K562 (cell line): ENCODE results near the gene FRMD4A.

Source experiments
- CHD2 ChIP-seq: IDR thresholded peaks from 2 replicates; pipeline ENCODE4 v1.6.1; 2011; ENCODE audit warnings: low read depth, low read length
- CTCF ChIP-seq, 3 experiments: IDR thresholded peaks in 2 of 3; conservative IDR thresholded peaks in 1 of 3; 2 replicates each; pipeline ENCODE4 v1.5.1; 2011 to 2012; ENCODE audit warnings: low read length in 3 of 3, mild to moderate bottlenecking in 3 of 3, control low read depth in 2 of 3, improper control_type of control experiment in 1 of 3, inconsistent platforms in 1 of 3, low read depth in 1 of 3, mixed read lengths in 1 of 3, moderate library complexity in 1 of 3; ENCODE audit not compliant: insufficient read depth in 2 of 3
- LARP7 ChIP-seq: fragments of 450-650 bp; IDR thresholded peaks from 2 replicates; pipeline ENCODE4 v1.6.1; 2016
- POLR2AphosphoS5 ChIP-seq: IDR thresholded peaks from 2 replicates; pipeline ENCODE4 v1.6.1; 2011; ENCODE audit warnings: mild to moderate bottlenecking, low read depth, low read length, moderate library complexity; ENCODE audit not compliant: control insufficient read depth, insufficient read depth
- U2AF1 ChIP-seq: fragments of 200-400 bp; formaldehyde crosslinking; optimal IDR thresholded peaks from 2 replicates; pipeline ENCODE3; 2017; ENCODE audit warnings: mild to moderate bottlenecking, low read depth, low read length, moderate library complexity
- ZNF274 ChIP-seq: IDR thresholded peaks from 2 replicates; pipeline ENCODE4 v1.6.1; 2011; ENCODE audit warnings: low read depth, mild to moderate bottlenecking, low read length, moderate library complexity, borderline replicate concordance
- TF ChIP-seq, protein P1 (sequence below): fragments of 450-650 bp; conservative IDR thresholded peaks from 2 replicates; pipeline ENCODE4 v1.6.1; 2016; ENCODE audit warnings: missing genetic modification characterization, low read depth, mild to moderate bottlenecking, control low read depth, missing compliant biosample characterization

DNA sequence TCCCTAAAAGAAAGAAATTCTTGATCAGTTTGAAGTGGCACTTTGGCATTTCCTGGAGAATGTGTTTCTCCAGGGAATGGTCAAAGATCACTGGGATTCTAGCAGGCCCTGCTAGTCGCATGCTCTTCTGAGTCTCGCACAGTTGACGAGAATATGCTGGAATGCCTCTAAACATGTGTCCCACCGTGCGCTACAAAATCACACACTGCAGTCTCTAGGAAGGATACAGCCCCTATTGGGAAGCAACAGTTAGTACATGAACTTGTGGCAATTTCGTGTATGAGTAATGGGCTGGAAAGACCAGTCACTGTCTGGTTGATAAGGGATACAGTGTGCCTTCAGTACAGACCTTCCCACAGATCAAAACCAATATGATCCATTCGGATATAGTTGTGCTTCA, 486.1 kb downstream of the FRMD4A start:
- TF ChIP-seq POLR2AphosphoS5 (no peak), ZNF274 (no peak), LARP7 (no peak), CTCF (IDR thresholded peaks at IDR 0.05 in 2 of 3, conservative IDR thresholded peaks at IDR 0.05 in 1 of 3; ENCODE audit: insufficient read depth in 2 of 3, low read depth in 1 of 3, low read length in 3 of 3) (no peak), U2AF1 (no peak), CHD2 (no peak)
- TF ChIP-seq, protein P1, sequence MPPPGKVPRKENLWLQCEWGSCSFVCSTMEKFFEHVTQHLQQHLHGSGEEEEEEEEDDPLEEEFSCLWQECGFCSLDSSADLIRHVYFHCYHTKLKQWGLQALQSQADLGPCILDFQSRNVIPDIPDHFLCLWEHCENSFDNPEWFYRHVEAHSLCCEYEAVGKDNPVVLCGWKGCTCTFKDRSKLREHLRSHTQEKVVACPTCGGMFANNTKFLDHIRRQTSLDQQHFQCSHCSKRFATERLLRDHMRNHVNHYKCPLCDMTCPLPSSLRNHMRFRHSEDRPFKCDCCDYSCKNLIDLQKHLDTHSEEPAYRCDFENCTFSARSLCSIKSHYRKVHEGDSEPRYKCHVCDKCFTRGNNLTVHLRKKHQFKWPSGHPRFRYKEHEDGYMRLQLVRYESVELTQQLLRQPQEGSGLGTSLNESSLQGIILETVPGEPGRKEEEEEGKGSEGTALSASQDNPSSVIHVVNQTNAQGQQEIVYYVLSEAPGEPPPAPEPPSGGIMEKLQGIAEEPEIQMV = no peak
